OCI-LY7 (cell line): Measurements from ENCODE around the gene ZFP36L1. TPM values are rescaled to one million over a fixed set of nuclear protein-coding genes. Genes with fewer than 3 reads are reported as not detected.

Experiments
- BruUV-seq: library from RNA; stranded (reverse); fragments of 400-500 nt; replicated peaks from 2 replicates; lab custom pipeline; 2021; lab: Mats Ljungman, UMichigan
- CTCF ChIA-PET: fragments of 300-600 bp; sonication (Branson Sonifier 250); formaldehyde crosslinking; loops from one replicate; lab custom pipeline; 2022; ENCODE audit warnings: antibody characterized with exemption; ENCODE audit not compliant: unreplicated experiment; lab: Charles Lee
- POLR2A ChIA-PET: fragments of 300-600 bp; sonication (Branson Sonifier 250); formaldehyde crosslinking; loops from one replicate; lab custom pipeline; 2022; ENCODE audit warnings: antibody characterized with exemption; lab: Charles Lee
- DNase-seq: peaks from one replicate; pipeline ENCODE4 v3.0.0-alpha.2; 2015; ENCODE audit warnings: low spot score
- H2AFZ ChIP-seq: fragments of 200-600 bp; sonication (generic), shearing (Covaris generic); 2 replicates; pipeline ENCODE4 v1.6.1; 2014; ENCODE audit warnings: mild to moderate bottlenecking, antibody characterized with exemption, low read length, moderate library complexity
- H3K27ac ChIP-seq: fragments of 200-600 bp; sonication (generic); 2 replicates; pipeline ENCODE4 v1.5.1; 2014; ENCODE audit warnings: mixed run types, low read depth, mild to moderate bottlenecking, moderate library complexity, low read length, inconsistent platforms; ENCODE audit not compliant: poor library complexity, severe bottlenecking
- H3K36me3 ChIP-seq: fragments of 200-600 bp; sonication (generic); 2 replicates; pipeline ENCODE4 v1.6.1; 2014; ENCODE audit warnings: mild to moderate bottlenecking, antibody characterized with exemption, low read length, moderate library complexity, mixed read lengths; ENCODE audit not compliant: insufficient read depth
- H3K4me1 ChIP-seq: fragments of 200-600 bp; sonication (generic); 2 replicates; pipeline ENCODE4 v1.5.1; 2014; ENCODE audit warnings: mild to moderate bottlenecking, low read length; ENCODE audit not compliant: insufficient read depth, poor library complexity, severe bottlenecking
- H3K4me2 ChIP-seq: fragments of 200-600 bp; sonication (generic); 2 replicates; pipeline ENCODE4 v1.6.1; 2014; ENCODE audit warnings: mild to moderate bottlenecking, low read length
- H3K4me3 ChIP-seq: fragments of 200-600 bp; sonication (generic); 2 replicates; pipeline ENCODE4 v1.5.1; 2014; ENCODE audit warnings: mild to moderate bottlenecking, low read depth, low read length; ENCODE audit not compliant: poor library complexity, severe bottlenecking
- H3K79me2 ChIP-seq: fragments of 200-600 bp; sonication (generic); 2 replicates; pipeline ENCODE4 v1.6.1; 2016; ENCODE audit warnings: low read depth, mild to moderate bottlenecking, low read length, moderate library complexity, mixed read lengths; ENCODE audit not compliant: insufficient read depth
- H3K9me2 ChIP-seq: fragments of 200-600 bp; sonication (generic); 2 replicates; pipeline ENCODE4 v1.6.1; 2016; ENCODE audit warnings: mild to moderate bottlenecking, low read length, mixed read lengths; ENCODE audit not compliant: insufficient read depth
- H3K9me3 ChIP-seq: fragments of 200-600 bp; sonication (generic); 2 replicates; pipeline ENCODE4 v1.6.1; 2014; ENCODE audit warnings: mild to moderate bottlenecking, mixed run types, low read length, mixed read lengths
- H4K20me1 ChIP-seq: fragments of 200-600 bp; sonication (generic); 2 replicates; pipeline ENCODE4 v1.6.1; 2014; ENCODE audit warnings: mild to moderate bottlenecking, antibody characterized with exemption, low read length, moderate library complexity, mixed read lengths; ENCODE audit not compliant: insufficient read depth
- EZH2phosphoT487 ChIP-seq: fragments of 200-600 bp; sonication (generic); IDR thresholded peaks from 2 replicates; pipeline ENCODE4 v1.6.1; 2018; ENCODE audit warnings: low read depth, borderline replicate concordance, mild to moderate bottlenecking, mixed run types, antibody characterized with exemption, low read length, moderate library complexity, mixed read lengths
- intact Hi-C: fragments of 100-400 bp; cut with micrococcal nuclease; formaldehyde crosslinking; loops from one replicate; pipeline ENCODE4 v1.10.0; 2022; ENCODE audit not compliant: unreplicated experiment
- total RNA-seq, 2 experiments: library from RNA; depleted of rRNA in 1 of 2; stranded (reverse); fragments of >200 nt in 1 of 2; shearing (Covaris generic) in 1 of 2; gene quantifications; 2 replicates each; pipeline ENCODE4 v1.2.3, GENCODE V29; 2014 to 2022
- TF ChIP-seq, protein P1 (sequence below): fragments of 200-600 bp; sonication (generic); conservative IDR thresholded peaks from 2 replicates; pipeline ENCODE4 v1.5.1; 2014; ENCODE audit warnings: mild to moderate bottlenecking, antibody characterized with exemption, low read length, moderate library complexity, mixed read lengths

Gene ZFP36L1
- total RNA-seq, 2 experiments from 2014 or later = 24.2 to 57.0 TPM

DNA sequence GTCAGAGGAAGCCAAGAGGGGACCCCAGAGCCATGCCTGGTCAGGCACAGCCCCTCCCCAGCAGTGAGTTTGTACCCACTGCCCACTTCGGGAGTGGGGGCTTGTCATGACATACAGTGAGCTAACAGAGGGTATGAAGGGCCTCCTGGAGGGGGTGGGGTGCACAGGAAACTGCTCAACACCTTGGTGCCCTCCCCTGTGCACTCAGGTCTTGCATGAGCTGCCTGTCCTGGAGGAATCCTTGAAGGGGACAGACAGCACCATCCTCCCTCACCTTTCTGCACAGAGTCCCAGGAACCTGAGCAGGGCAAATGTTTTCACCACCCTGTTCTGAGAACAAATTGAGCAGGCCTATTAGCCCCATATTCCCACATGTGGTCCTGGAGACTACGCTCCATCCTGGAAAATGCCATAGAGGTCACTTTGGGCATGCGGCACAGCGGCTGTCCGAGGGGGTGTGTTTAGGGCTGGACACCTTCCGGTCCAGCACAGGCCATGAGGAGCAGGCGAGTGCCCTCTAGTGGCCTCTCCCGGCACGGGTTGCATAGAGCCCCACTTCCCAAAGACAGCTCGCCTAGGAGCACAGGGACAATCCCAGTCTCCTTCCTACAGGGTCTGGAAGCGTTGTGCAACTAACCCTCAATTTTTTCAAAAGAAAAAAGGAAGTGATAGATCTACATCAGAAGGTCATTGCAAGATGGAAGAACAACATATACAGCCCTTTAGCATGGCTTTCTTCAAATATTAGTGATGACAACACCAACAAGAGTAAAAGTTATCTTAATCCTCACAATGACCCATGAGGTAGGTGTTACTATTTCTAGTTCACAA lies 31.9 kb upstream of the ZFP36L1 start:
- ChIA-PET POLR2A (interaction anchor here (0.6 to 1.2 kb wide), 4 partner anchors 10 to 573 kb away, joined by 3 to 4 read pairs (median 4); no protein-coding TSS in a partner anchor), CTCF (interaction anchor here (0.6 kb wide), 1 partner anchor 566 kb away, joined by 3 read pairs; no protein-coding TSS in a partner anchor)
- Histone ChIP-seq H3K9me3 (no peaks in the 10 kb centered on the region), H3K79me2 (no peaks in the 10 kb centered on the region), H3K27ac (no peak overlapping the region), H3K4me3 (no peak overlapping the region), H3K36me3 (no peaks in the 10 kb centered on the region), H3K4me2 (peak overlapping the region; percentile 46), H4K20me1 (no peaks in the 10 kb centered on the region), H3K4me1 (peaks cover 45% of the 10 kb centered on the region), H3K9me2 (no peaks in the 10 kb centered on the region), H2AFZ (peak overlapping the region; percentile 81)
- intact Hi-C loops = loop anchor here (2.0 to 10.0 kb wide), 3 partner anchors 576 to 990 kb away; no protein-coding TSS in a partner anchor
- BruUV-seq = no TSS peak
- no peak for TF ChIP-seq EZH2phosphoT487
- TF ChIP-seq, protein P1, sequence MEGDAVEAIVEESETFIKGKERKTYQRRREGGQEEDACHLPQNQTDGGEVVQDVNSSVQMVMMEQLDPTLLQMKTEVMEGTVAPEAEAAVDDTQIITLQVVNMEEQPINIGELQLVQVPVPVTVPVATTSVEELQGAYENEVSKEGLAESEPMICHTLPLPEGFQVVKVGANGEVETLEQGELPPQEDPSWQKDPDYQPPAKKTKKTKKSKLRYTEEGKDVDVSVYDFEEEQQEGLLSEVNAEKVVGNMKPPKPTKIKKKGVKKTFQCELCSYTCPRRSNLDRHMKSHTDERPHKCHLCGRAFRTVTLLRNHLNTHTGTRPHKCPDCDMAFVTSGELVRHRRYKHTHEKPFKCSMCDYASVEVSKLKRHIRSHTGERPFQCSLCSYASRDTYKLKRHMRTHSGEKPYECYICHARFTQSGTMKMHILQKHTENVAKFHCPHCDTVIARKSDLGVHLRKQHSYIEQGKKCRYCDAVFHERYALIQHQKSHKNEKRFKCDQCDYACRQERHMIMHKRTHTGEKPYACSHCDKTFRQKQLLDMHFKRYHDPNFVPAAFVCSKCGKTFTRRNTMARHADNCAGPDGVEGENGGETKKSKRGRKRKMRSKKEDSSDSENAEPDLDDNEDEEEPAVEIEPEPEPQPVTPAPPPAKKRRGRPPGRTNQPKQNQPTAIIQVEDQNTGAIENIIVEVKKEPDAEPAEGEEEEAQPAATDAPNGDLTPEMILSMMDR = peak; percentile 99
- peak; percentile 65 for DNase-seq

DNA sequence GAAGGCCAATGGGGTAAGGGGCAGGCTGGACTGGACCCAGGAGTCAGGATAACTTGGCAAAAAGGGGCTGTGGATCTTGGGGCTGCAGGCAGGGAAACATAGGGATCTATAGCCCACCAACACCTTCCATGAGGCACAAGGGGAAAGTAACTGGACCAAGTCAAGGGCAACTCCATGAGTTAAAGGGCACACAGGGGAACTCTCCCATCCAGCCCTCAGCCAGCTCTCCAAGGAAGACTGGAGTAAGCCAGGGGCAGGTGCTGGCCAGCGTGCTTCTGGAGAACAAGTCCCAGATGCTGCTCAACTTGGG lies 31.3 kb upstream of the ZFP36L1 start:
- Histone ChIP-seq H3K9me2 (no peaks in the 10 kb centered on the region), H3K27ac (no peak overlapping the region), H3K4me1 (peaks cover 45% of the 10 kb centered on the region), H3K9me3 (no peaks in the 10 kb centered on the region), H2AFZ (peak overlapping the region; percentile 81; the same call in 1 of the 2 replicates), H3K4me2 (peak overlapping the region; percentile 46), H4K20me1 (no peaks in the 10 kb centered on the region), H3K4me3 (no peak overlapping the region), H3K79me2 (no peaks in the 10 kb centered on the region), H3K36me3 (no peaks in the 10 kb centered on the region)
- no peak for DNase-seq
- ChIA-PET POLR2A (interaction anchor here (0.7 kb wide), 1 partner anchor 10 kb away, joined by 3 read pairs; no protein-coding TSS in a partner anchor), CTCF (interaction anchor here (0.6 kb wide), 1 partner anchor 565 kb away, joined by 3 read pairs; no protein-coding TSS in a partner anchor)
- BruUV-seq = no TSS peak
- no peak for TF ChIP-seq EZH2phosphoT487
- TF ChIP-seq, protein P1 = no peak
- intact Hi-C loops = loop anchor here (2.0 to 10.0 kb wide), 3 partner anchors 575 to 989 kb away; no protein-coding TSS in a partner anchor
